IMR-90 (cell line): ENCODE results near the gene DLX3. TPM values are rescaled to one million over a fixed set of nuclear protein-coding genes. Genes with fewer than 3 reads are reported as not detected.

ENCODE experiments used
- ATAC-seq: fragments of 200-7000 bp; cut with Tn5 transposase; 2 replicates; pipeline ENCODE4 v1.9.1; 2020; ENCODE audit warnings: low read depth, mild to moderate bottlenecking, moderate library complexity
- BruUV-seq: library from RNA; stranded (reverse); fragments of 400-500 nt; replicated peaks from 2 replicates; lab custom pipeline; 2021; lab: Mats Ljungman, UMichigan
- CTCF ChIA-PET: fragments of 300-600 bp; formaldehyde crosslinking; extraction: SDS; loops from one replicate; lab custom pipeline; 2021; ENCODE audit warnings: antibody characterized with exemption; lab: Yijun Ruan, JAX
- POLR2A ChIA-PET: fragments of 300-600 bp; sonication (Branson Sonifier 250); formaldehyde crosslinking; loops from one replicate; lab custom pipeline; 2022; ENCODE audit warnings: antibody characterized with exemption; ENCODE audit not compliant: unreplicated experiment; lab: Charles Lee
- DNase-seq: peaks from one replicate; pipeline ENCODE4 v3.0.0; 2013
- H2AFZ ChIP-seq: replicated peaks from 2 replicates; pipeline ENCODE3; 2013; ENCODE audit warnings: low read length, mild to moderate bottlenecking; ENCODE audit not compliant: poor library complexity
- H2AK5ac ChIP-seq: 2 replicates; pipeline ENCODE4 v1.6.1; 2013; ENCODE audit warnings: low read depth, low read length, inconsistent platforms
- H2AK9ac ChIP-seq: replicated peaks from 2 replicates; pipeline ENCODE3; 2013; ENCODE audit warnings: mild to moderate bottlenecking, low read depth, low read length, moderate library complexity; ENCODE audit not compliant: poor library complexity
- H2BK120ac ChIP-seq: 2 replicates; pipeline ENCODE4 v1.6.1; 2013; ENCODE audit warnings: low read depth, low read length, inconsistent platforms
- H2BK15ac ChIP-seq: 3 replicates; pipeline ENCODE4 v1.6.1; 2013; ENCODE audit warnings: low read depth, low read length, inconsistent platforms
- H2BK20ac ChIP-seq: 2 replicates; pipeline ENCODE4 v1.6.1; 2013; ENCODE audit warnings: low read depth, mild to moderate bottlenecking, inconsistent platforms, low read length, moderate library complexity
- H2BK5ac ChIP-seq: 2 replicates; pipeline ENCODE4 v1.6.1; 2013; ENCODE audit warnings: mild to moderate bottlenecking, low read depth, low read length, inconsistent platforms; ENCODE audit not compliant: poor library complexity, severe bottlenecking
- H3K14ac ChIP-seq: replicated peaks from 2 replicates; pipeline ENCODE4 v1.6.1; 2013; ENCODE audit warnings: low read depth, low read length, inconsistent platforms
- H3K18ac ChIP-seq: 2 replicates; pipeline ENCODE4 v1.6.1; 2013; ENCODE audit warnings: low read depth, low read length, control low read depth
- H3K23ac ChIP-seq: 2 replicates; pipeline ENCODE4 v1.6.1; 2013; ENCODE audit warnings: low read depth, low read length, inconsistent platforms
- H3K27ac ChIP-seq: 2 replicates; pipeline ENCODE4 v1.5.1; 2013; ENCODE audit warnings: mild to moderate bottlenecking, control low read depth, low read length; ENCODE audit not compliant: insufficient read depth
- H3K27me3 ChIP-seq: 2 replicates; pipeline ENCODE4 v1.6.1; 2013; ENCODE audit warnings: low read length; ENCODE audit not compliant: control insufficient read depth, insufficient read depth
- H3K36me3 ChIP-seq: 2 replicates; pipeline ENCODE4 v1.6.1; 2013; ENCODE audit warnings: low read length, mixed read lengths; ENCODE audit not compliant: control insufficient read depth, insufficient read depth
- H3K4ac ChIP-seq: 2 replicates; pipeline ENCODE4 v1.6.1; 2013; ENCODE audit warnings: low read depth, low read length, inconsistent platforms
- H3K4me1 ChIP-seq: 2 replicates; pipeline ENCODE4 v1.6.1; 2013; ENCODE audit warnings: low read length, mixed read lengths; ENCODE audit not compliant: control insufficient read depth, insufficient read depth
- H3K4me2 ChIP-seq: 2 replicates; pipeline ENCODE4 v1.6.1; 2013; ENCODE audit warnings: low read depth, mild to moderate bottlenecking, control low read depth, low read length, moderate library complexity
- H3K4me3 ChIP-seq: 2 replicates; pipeline ENCODE4 v1.5.1; 2013; ENCODE audit warnings: low read depth, mild to moderate bottlenecking, control low read depth, low read length, moderate library complexity; ENCODE audit not compliant: insufficient read depth
- H3K56ac ChIP-seq: 2 replicates; pipeline ENCODE4 v1.6.1; 2013; ENCODE audit warnings: low read length, inconsistent platforms; ENCODE audit not compliant: insufficient read depth; ENCODE audit errors: extremely low read depth
- H3K79me1 ChIP-seq, 2 experiments: 2 replicates each; pipeline ENCODE4 v1.6.1; 2013; ENCODE audit warnings: low read length in 2 of 2, inconsistent platforms in 1 of 2, low read depth in 1 of 2
- H3K9ac ChIP-seq: 2 replicates; pipeline ENCODE4 v1.6.1; 2013; ENCODE audit warnings: low read depth, low read length, control low read depth
- H3K9me1 ChIP-seq: 2 replicates; pipeline ENCODE4 v1.6.1; 2013; ENCODE audit warnings: low read length, inconsistent platforms; ENCODE audit not compliant: insufficient read depth
- H3K9me3 ChIP-seq: 2 replicates; pipeline ENCODE4 v1.6.1; 2013; ENCODE audit warnings: low read length; ENCODE audit not compliant: control insufficient read depth, insufficient read depth
- H4K20me1 ChIP-seq: 2 replicates; pipeline ENCODE4 v1.6.1; 2013; ENCODE audit warnings: low read length, inconsistent platforms; ENCODE audit not compliant: insufficient read depth
- H4K5ac ChIP-seq: 2 replicates; pipeline ENCODE4 v1.6.1; 2013; ENCODE audit warnings: mild to moderate bottlenecking, low read depth, low read length, control low read depth
- H4K8ac ChIP-seq, 2 experiments: 2 replicates each; pipeline ENCODE4 v1.6.1; 2013; ENCODE audit warnings: low read depth in 2 of 2, low read length in 2 of 2, control low read depth in 1 of 2, inconsistent platforms in 1 of 2
- H4K91ac ChIP-seq: 2 replicates; pipeline ENCODE4 v1.6.1; 2013; ENCODE audit warnings: low read depth, low read length, inconsistent platforms; ENCODE audit not compliant: insufficient read depth
- BHLHE40 ChIP-seq: fragments of 150-350 bp; IDR thresholded peaks from 2 replicates; pipeline ENCODE4 v1.6.1; 2016; ENCODE audit warnings: mild to moderate bottlenecking, low read depth, low read length
- CEBPB ChIP-seq: IDR thresholded peaks from 2 replicates; pipeline ENCODE4 v1.6.1; 2012; ENCODE audit warnings: low read depth, low read length, improper control_type of control experiment
- CHD1 ChIP-seq: IDR thresholded peaks from 2 replicates; pipeline ENCODE4 v1.6.1; 2012; ENCODE audit warnings: low read depth, low read length, improper control_type of control experiment
- ELK1 ChIP-seq: fragments of 150-350 bp; IDR thresholded peaks from 2 replicates; pipeline ENCODE4 v1.6.1; 2016; ENCODE audit warnings: low read depth, mild to moderate bottlenecking, low read length, moderate library complexity, borderline replicate concordance
- FOS ChIP-seq: fragments of 150-350 bp; IDR thresholded peaks from 2 replicates; pipeline ENCODE4 v1.6.1; 2016; ENCODE audit warnings: low read depth, low read length
- MAFK ChIP-seq: IDR thresholded peaks from 2 replicates; pipeline ENCODE4 v1.6.1; 2012; ENCODE audit warnings: low read depth, low read length, improper control_type of control experiment
- MAZ ChIP-seq: IDR thresholded peaks from 2 replicates; pipeline ENCODE4 v1.6.1; 2012; ENCODE audit warnings: low read depth, mild to moderate bottlenecking, low read length, improper control_type of control experiment, moderate library complexity, borderline replicate concordance
- MXI1 ChIP-seq: IDR thresholded peaks from 2 replicates; pipeline ENCODE4 v1.6.1; 2012; ENCODE audit warnings: low read depth, mild to moderate bottlenecking, low read length, moderate library complexity, borderline replicate concordance
- NFE2L2 ChIP-seq: fragments of 150-350 bp; IDR thresholded peaks from 2 replicates; pipeline ENCODE4 v1.6.1; 2016; ENCODE audit warnings: low read depth, mild to moderate bottlenecking, low read length
- POLR2A ChIP-seq: IDR thresholded peaks from 2 replicates; pipeline ENCODE4 v1.6.1; 2012; ENCODE audit warnings: mild to moderate bottlenecking, low read depth, low read length
- RAD21 ChIP-seq: IDR thresholded peaks from 2 replicates; pipeline ENCODE4 v1.6.1; 2012; ENCODE audit warnings: low read length, improper control_type of control experiment
- RCOR1 ChIP-seq: IDR thresholded peaks from 2 replicates; pipeline ENCODE4 v1.6.1; 2012; ENCODE audit warnings: mild to moderate bottlenecking, low read length, improper control_type of control experiment; ENCODE audit not compliant: insufficient replicate concordance
- RFX5 ChIP-seq: IDR thresholded peaks from 2 replicates; pipeline ENCODE4 v1.8.0; 2012; ENCODE audit warnings: low read depth, mild to moderate bottlenecking, low read length, moderate library complexity
- SMC3 ChIP-seq: fragments of 150-350 bp; IDR thresholded peaks from 2 replicates; pipeline ENCODE4 v1.6.1; 2016; ENCODE audit warnings: low read depth, mild to moderate bottlenecking, antibody characterized with exemption, low read length, moderate library complexity
- USF2 ChIP-seq: fragments of 150-350 bp; IDR thresholded peaks from 2 replicates; pipeline ENCODE4 v1.6.1; 2017; ENCODE audit warnings: mild to moderate bottlenecking, antibody characterized with exemption, low read length, low read depth
- WGBS, 2 experiments: methylation state at CpG; one replicate each; pipeline versions ENCODE4 v1.1.5 to v1.1.7; 2013; ENCODE audit warnings: missing lambda C conversion rate in 2 of 2; ENCODE audit not compliant: insufficient read length in 1 of 2; ENCODE audit errors: extremely low coverage in 2 of 2; 5-methylcytosine and 5-hydroxymethylcytosine counted together
- dilution Hi-C: fragments of 300-500 bp; cut with HindIII; formaldehyde crosslinking; loops from one replicate; pipeline ENCODE4 v1.14.3; 2018; ENCODE audit warnings: low sequenced_read_pairs; ENCODE audit not compliant: unreplicated experiment
- in situ Hi-C: fragments of 300-500 bp; cut with MboI; formaldehyde crosslinking; loops from 3 replicates; pipeline ENCODE4 v1.14.3; 2019; ENCODE audit warnings: low sequenced_read_pairs, inconsistent platforms, mixed read lengths
- intact Hi-C: fragments of 100-400 bp; cut with micrococcal nuclease; formaldehyde crosslinking; loops from 2 replicates; pipeline ENCODE4 v1.10.0; 2022
- polyA plus RNA-seq, 3 experiments: library from polyadenylated mRNA; depleted of rRNA; stranded (reverse); fragments of >200 nt; gene quantifications; 2 replicates each; pipeline ENCODE4 v1.2.3, GENCODE V29; 2012; ENCODE audit warnings: low replicate concordance in 1 of 3
- total RNA-seq: library from RNA; depleted of rRNA; stranded (reverse); fragments of >200 nt; gene quantifications from 2 replicates; pipeline ENCODE4 v1.2.3, GENCODE V29; 2012
- TF ChIP-seq, protein P1 (sequence below): conservative IDR thresholded peaks from 2 replicates; pipeline ENCODE4 v1.5.1; 2012; ENCODE audit warnings: mild to moderate bottlenecking, low read depth, low read length, improper control_type of control experiment

DLX3 gene
- total and polyA plus RNA-seq, 2 of the 4 experiments (the other 2 are of a cell fraction): not detected

GRCh38 chr17:49990331-49990730 is 4.7 kb downstream of the DLX3 start:
- no peak overlapping the region for H3K56ac ChIP-seq
- H2AK5ac ChIP-seq: no peak overlapping the region
- no peaks in the 10 kb centered on the region for H3K36me3 ChIP-seq
- H4K91ac ChIP-seq: no peak overlapping the region
- no peak overlapping the region for H2BK120ac ChIP-seq
- ChIA-PET POLR2A (no interaction called here), CTCF (interaction anchor here (0.6 to 0.7 kb wide), 2 partner anchors 38 to 130 kb away, joined by 4 to 6 read pairs; no protein-coding TSS in a partner anchor)
- intact Hi-C loops: no loop called here
- H4K20me1 ChIP-seq: 0 out of 2 replicates have a peak, but pooled peaks cover 3% of the 10 kb centered on the region
- H2AK9ac ChIP-seq: no peak overlapping the region
- peaks cover 3% of the 10 kb centered on the region; the same call in 1 of the 2 replicates for H3K4me1 ChIP-seq
- H2BK15ac ChIP-seq: no peak overlapping the region
- H3K23ac ChIP-seq: no peak overlapping the region
- H3K27ac ChIP-seq: no peak overlapping the region
- no peak overlapping the region for H3K4ac ChIP-seq
- H3K18ac ChIP-seq: no peak overlapping the region
- H2BK20ac ChIP-seq: no peak overlapping the region
- no peak for DNase-seq
- no peak for ATAC-seq
- H3K14ac ChIP-seq: no peak overlapping the region
- TF ChIP-seq POLR2A: no peak
- no peak for TF ChIP-seq RFX5
- TF ChIP-seq NFE2L2: no peak
- no peak for TF ChIP-seq MXI1
- TF ChIP-seq SMC3: no peak
- no peak for TF ChIP-seq RAD21
- TF ChIP-seq CEBPB: no peak
- no peak for TF ChIP-seq MAZ
- TF ChIP-seq USF2: no peak
- no peak for TF ChIP-seq BHLHE40
- TF ChIP-seq RCOR1: no peak
- no peak for TF ChIP-seq CHD1
- TF ChIP-seq MAFK: no peak
- TF ChIP-seq ELK1: no peak
- TF ChIP-seq, protein P1, sequence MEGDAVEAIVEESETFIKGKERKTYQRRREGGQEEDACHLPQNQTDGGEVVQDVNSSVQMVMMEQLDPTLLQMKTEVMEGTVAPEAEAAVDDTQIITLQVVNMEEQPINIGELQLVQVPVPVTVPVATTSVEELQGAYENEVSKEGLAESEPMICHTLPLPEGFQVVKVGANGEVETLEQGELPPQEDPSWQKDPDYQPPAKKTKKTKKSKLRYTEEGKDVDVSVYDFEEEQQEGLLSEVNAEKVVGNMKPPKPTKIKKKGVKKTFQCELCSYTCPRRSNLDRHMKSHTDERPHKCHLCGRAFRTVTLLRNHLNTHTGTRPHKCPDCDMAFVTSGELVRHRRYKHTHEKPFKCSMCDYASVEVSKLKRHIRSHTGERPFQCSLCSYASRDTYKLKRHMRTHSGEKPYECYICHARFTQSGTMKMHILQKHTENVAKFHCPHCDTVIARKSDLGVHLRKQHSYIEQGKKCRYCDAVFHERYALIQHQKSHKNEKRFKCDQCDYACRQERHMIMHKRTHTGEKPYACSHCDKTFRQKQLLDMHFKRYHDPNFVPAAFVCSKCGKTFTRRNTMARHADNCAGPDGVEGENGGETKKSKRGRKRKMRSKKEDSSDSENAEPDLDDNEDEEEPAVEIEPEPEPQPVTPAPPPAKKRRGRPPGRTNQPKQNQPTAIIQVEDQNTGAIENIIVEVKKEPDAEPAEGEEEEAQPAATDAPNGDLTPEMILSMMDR: no peak
- TF ChIP-seq FOS: no peak
- H4K5ac ChIP-seq: no peak overlapping the region
- no peak overlapping the region for H3K4me3 ChIP-seq
- BruUV-seq: no TSS peak
- no CpG with 5 or more reads among the region's 3 CpGs for WGBS, 2 experiments
- H3K9ac ChIP-seq: no peak overlapping the region
- H3K9me1 ChIP-seq: no peaks in the 10 kb centered on the region
- in situ Hi-C loops: loop anchor here (10.0 kb wide), 1 partner anchor 286 kb away; the partner anchor contains the start of gene SLC35B1
- H2AFZ ChIP-seq: no peak overlapping the region
- no peak overlapping the region for H4K8ac ChIP-seq
- no peak overlapping the region for H3K4me2 ChIP-seq
- H2BK5ac ChIP-seq: no peak overlapping the region
- H3K9me3 ChIP-seq: peaks cover 2% of the 10 kb centered on the region; the same call in 1 of the 2 replicates
- no peaks in the 10 kb centered on the region for H3K79me1 ChIP-seq
- dilution Hi-C loops: no loop called here
- H3K27me3 ChIP-seq: peaks cover 98% of the 10 kb centered on the region
